AG10803 (cell line): ENCODE data around the gene PCSK9.

Experiments used
- DNase-seq: peaks from one replicate; pipeline ENCODE4 v3.0.0; 2010; ENCODE audit warnings: low read depth
- H3K4me3 ChIP-seq: 2 replicates; pipeline ENCODE4 v1.5.1; 2011; ENCODE audit warnings: mild to moderate bottlenecking, low read length, control low read depth
- TF ChIP-seq, protein P1 (sequence below): conservative IDR thresholded peaks from 2 replicates; pipeline ENCODE4 v1.5.1; 2011; ENCODE audit warnings: mild to moderate bottlenecking, low read length, control low read depth, inconsistent platforms

The PCSK9 gene

DNA sequence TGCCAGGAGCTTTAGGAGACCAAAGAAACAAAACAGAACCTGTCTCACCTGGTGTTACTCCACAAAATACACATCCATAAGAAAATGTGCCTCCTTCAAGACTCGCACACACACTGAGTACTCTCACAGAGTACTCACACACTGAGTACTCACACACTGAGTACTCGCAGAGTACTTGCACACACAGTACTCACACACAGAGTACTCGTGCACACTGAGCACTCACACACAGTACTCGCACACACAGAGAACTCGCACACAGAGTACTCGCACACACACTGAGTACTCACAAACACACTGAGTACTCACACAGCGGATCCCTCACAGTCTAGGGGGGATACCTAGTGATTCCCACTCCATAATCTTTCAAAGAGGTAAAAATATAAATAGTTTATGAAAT lies 40.3 kb downstream of the PCSK9 start:
- no peak overlapping the region for H3K4me3 ChIP-seq
- DNase-seq: no peak
- TF ChIP-seq, protein P1, sequence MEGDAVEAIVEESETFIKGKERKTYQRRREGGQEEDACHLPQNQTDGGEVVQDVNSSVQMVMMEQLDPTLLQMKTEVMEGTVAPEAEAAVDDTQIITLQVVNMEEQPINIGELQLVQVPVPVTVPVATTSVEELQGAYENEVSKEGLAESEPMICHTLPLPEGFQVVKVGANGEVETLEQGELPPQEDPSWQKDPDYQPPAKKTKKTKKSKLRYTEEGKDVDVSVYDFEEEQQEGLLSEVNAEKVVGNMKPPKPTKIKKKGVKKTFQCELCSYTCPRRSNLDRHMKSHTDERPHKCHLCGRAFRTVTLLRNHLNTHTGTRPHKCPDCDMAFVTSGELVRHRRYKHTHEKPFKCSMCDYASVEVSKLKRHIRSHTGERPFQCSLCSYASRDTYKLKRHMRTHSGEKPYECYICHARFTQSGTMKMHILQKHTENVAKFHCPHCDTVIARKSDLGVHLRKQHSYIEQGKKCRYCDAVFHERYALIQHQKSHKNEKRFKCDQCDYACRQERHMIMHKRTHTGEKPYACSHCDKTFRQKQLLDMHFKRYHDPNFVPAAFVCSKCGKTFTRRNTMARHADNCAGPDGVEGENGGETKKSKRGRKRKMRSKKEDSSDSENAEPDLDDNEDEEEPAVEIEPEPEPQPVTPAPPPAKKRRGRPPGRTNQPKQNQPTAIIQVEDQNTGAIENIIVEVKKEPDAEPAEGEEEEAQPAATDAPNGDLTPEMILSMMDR: no peak

DNA sequence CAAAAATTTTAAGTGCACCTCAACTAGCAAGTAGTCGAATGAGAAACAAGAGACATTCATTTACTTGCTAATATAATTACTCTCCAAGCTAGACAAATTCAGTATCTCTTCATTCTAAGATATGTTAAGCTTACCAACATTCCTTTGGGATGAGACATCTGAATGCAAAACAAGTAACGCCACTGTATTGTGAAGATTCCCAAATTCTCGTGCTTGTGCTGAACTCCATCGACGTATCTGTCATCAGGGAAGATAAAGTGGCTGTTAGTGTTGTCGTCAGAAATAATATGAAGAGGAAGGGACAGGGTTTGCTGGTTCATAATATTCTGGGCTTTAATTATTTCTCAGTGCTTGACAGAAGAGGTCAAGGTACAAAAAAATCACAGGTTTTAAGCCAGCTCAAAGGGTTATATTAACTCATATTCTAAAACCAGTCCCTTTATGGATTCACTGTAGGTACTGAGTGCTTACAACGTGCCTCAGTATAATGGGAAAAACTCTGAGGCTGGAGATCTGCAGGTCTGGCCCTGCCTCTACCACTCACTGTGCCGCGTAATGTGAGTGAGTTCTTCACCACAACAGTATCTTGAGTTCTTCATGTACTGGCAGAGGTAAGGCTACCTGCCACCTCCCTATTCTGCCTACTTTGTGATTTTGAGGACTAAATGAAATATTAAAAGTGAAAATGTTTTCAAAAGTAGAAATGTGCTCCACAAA lies 42.0 kb downstream of the PCSK9 start:
- TF ChIP-seq, protein P1: no peak
- no peak overlapping the region for H3K4me3 ChIP-seq
- peak; percentile 70 for DNase-seq

DNA sequence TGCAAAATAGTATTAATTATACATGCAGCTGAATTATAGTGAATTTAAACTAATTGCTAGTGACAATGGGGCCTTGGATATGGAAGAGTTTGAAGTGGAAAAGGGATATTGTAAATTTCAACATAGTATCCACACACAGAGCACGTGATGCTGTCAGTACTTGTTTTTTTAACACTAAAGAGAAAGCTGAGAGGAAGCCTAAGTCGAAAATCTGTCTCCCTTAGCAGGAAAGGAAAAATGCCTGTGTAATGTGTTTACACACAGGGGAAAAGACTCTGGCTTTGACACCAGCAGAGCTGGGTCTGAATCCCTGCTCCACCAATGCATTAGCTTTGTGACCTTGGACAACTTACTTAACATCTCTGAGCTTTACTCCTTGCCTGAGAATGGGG lies 42.6 kb downstream of the PCSK9 start:
- DNase-seq: no peak
- H3K4me3 ChIP-seq: no peak overlapping the region
- TF ChIP-seq, protein P1: no peak

DNA sequence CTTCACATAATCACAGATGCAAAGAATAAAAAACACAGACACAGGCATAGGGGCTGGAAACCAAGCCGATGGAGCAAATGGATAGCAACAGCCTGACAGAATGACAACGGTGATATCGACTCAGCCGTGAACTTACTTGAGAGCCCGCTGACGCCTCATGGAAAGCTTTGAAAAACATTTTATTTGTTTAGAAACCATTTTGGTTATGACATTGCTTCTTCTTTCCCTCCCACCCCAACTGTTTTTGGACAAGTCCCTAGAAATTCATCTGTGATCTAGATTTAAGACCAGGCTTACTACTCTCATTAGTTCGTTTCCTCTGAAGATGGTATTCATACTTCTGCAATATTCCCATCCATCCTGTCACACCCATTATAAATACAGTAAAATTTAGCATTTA lies 44.9 kb downstream of the PCSK9 start:
- TF ChIP-seq, protein P1: no peak
- H3K4me3 ChIP-seq: no peak overlapping the region
- DNase-seq: no peak

DNA sequence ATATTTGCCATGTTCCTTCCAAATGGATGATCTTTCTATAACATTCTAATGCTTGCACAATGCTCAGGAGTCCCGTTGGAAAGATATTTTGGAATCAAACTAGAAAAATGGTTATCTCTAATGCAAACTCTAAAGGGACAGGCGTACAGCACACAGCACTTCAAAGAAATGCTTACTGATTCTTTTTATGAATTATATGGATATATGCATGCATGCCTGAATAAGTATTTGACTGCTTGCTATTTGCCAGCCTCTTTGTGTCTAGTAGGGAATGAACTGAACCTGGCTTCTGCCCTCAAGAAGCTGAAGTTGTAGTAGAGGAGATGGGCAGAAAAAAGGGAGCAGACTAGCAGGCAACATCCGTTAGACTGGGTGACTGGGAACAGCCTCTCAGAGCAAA lies 48.1 kb downstream of the PCSK9 start:
- no peak overlapping the region for H3K4me3 ChIP-seq
- no peak for DNase-seq
- TF ChIP-seq, protein P1: no peak

DNA sequence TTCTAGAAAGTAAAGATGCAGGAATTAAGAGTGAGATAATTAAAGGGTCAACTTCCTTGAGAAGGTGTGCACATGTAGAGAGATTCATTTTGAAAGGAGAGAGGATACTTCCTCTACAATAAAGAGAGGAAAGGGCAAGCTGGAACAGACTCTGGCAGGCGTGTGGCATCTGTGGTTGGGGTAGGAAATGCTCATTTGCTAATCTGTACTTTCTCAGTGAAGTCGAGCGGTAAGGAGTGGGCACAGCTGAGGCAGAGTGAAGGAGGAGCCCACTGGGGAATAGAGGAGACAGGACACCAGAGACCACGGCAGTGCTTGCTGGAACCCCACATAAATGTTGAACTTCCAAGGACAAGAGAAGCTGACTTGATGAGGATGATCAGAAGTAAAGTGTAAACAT lies 49.1 kb downstream of the PCSK9 start:
- H3K4me3 ChIP-seq: no peak overlapping the region
- DNase-seq: no peak
- TF ChIP-seq, protein P1: no peak

DNA sequence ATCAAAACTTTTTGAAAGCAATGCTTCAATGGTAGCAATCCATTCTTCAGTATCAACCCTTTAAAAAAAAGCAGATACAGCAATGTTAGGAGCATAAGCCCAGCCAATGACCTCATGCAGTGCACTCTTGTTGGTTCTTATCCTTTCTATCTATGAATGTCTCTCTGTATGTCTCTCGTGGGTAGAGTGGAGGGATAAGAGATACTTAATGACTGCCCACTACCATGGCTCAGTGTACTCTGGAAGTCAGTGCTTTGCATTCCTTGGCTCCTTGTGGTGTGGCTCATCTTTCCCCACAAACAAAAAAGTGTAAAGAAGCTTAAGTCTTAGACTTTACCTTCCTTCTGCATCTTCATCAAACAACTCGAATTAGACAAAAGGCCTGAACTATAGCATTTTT lies 50.3 kb downstream of the PCSK9 start:
- DNase-seq: no peak
- H3K4me3 ChIP-seq: no peak overlapping the region
- TF ChIP-seq, protein P1: no peak
